Epithelial cell of esophagus (primary cell): ENCODE data around the gene SLC39A2.
"Not testable (repeated sequence)": the region's sequence is repeated elsewhere in the genome, so short reads cannot be mapped to it uniquely, and the experiment has no call there.

ENCODE experiments used
- DNase-seq: peaks from one replicate; pipeline ENCODE4 v3.0.0; 2010; ENCODE audit warnings: low read depth
- H3K4me3 ChIP-seq: 2 replicates; pipeline ENCODE4 v1.5.1; 2011; ENCODE audit warnings: mild to moderate bottlenecking, low read length, control low read depth
- CTCF ChIP-seq: IDR thresholded peaks from 2 replicates; pipeline ENCODE4 v1.5.1; 2011; ENCODE audit warnings: low read depth, mild to moderate bottlenecking, low read length, control low read depth, inconsistent platforms; ENCODE audit not compliant: insufficient read depth; ENCODE audit errors: missing control alignments

SLC39A2 gene, protein sequence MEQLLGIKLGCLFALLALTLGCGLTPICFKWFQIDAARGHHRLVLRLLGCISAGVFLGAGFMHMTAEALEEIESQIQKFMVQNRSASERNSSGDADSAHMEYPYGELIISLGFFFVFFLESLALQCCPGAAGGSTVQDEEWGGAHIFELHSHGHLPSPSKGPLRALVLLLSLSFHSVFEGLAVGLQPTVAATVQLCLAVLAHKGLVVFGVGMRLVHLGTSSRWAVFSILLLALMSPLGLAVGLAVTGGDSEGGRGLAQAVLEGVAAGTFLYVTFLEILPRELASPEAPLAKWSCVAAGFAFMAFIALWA

GRCh38 chr14:20998674-20999366 lies at the start of gene SLC39A2:
Gene SLC39A2 (plus strand): TSS chr14:20999293. CDS start chr14:20999447, 154 bp downstream.
- DNase-seq: peak; percentile 95
- peak within 1 kb of the TSS; percentile 11 for H3K4me3 ChIP-seq
- no peak for TF ChIP-seq CTCF

DNA sequence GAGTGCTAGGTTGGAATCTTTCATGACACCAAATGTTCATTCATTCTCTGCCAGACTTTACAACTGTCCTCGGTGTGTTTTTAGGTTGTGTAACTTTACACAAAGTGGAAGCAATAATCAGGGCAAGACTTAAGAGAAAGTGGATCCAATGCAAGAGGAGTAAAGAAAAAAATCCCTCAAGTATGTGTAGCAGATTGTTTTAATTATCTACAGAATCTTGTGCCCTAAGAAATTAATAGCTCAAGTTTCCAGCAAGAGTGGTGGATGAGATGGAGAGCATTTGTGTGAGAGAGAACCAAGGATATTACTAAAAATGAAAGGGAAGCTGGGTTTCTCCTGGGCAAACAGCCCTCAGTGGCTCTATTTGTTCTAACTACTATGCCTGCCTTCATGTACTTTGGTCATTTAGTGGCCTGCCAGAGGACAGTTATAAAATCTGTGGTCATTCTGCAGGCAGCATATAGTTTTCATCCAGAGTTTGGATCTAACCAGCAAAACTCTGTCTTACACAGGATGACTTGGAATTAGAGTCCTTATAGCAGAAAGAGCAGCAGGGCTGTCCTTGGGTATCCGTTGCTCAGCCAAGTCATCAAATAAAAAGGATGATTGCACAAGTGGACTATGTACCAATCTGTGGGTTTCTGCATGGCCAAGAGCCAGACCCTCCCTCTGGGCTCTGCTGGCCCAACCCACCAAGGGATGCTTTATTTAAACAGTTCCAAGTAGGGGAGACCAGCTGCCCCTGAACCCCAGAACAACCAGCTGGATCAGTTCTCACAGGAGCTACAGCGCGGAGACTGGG lies 44.2 kb upstream of the SLC39A2 start, which contains the start of gene RNASE2:
Gene RNASE2 (plus strand): TSS at position 752 of the 802 bp plus-strand sequence. CDS start 285 bp downstream, outside the sequence.
- not testable (repeated sequence) for H3K4me3 ChIP-seq, DNase-seq

DNA sequence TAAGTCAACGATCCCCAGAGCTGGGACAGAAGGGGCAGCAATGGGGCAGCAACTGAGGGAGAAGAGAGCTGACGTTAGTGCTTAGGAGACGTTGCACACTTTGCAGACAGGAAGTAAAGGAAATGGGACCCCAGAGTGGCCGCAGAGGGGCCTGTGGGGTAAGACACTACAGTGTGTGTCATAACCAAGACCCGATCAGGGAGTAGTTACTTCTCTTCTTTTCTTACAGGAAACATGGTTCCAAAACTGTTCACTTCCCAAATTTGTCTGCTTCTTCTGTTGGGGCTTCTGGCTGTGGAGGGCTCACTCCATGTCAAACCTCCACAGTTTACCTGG lies 43.6 kb upstream of the SLC39A2 start:
- DNase-seq, H3K4me3 ChIP-seq: not testable (repeated sequence)

GRCh38 chr14:20956376-20956976 lies 42.6 kb upstream of the SLC39A2 start:
- no peak overlapping the region for H3K4me3 ChIP-seq
- DNase-seq: no peak
- no peak for TF ChIP-seq CTCF

- DNase-seq: not testable (repeated sequence)
Measured at GRCh38 chr14:20958946-20959345, 40.1 kb upstream of the SLC39A2 start.

GRCh38 chr14:20969336-20969735 lies 29.8 kb upstream of the SLC39A2 start:
- H3K4me3 ChIP-seq: no peak overlapping the region
- TF ChIP-seq CTCF: no peak
- DNase-seq: peak; percentile 84

More at GRCh38 chr14:20958946-20959345, 40.1 kb upstream of the SLC39A2 start:
- H3K4me3 ChIP-seq: not testable (repeated sequence)

DNA sequence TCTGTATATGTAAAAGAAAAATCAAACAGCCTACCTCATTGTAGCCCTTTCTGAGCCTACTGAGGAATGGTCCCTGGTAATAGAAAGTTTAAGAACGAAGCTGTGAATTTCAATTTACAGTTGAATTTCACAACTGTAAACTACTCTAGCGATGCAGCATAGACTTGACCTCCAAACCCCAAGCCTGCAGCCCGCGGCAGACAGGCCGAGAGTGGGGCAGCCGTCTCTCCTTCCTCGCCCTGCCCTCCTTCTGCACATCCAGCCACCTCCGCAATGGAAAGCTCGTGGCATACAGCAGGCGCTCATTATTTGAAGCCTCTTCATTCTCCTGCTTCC lies 28.5 kb upstream of the SLC39A2 start:
- DNase-seq: no peak
- TF ChIP-seq CTCF: no peak
- peak overlapping the region; percentile 65 for H3K4me3 ChIP-seq

GRCh38 chr14:20970983-20971704 lies 27.9 kb upstream of the SLC39A2 start:
- TF ChIP-seq CTCF: peak; percentile 89
- peak; percentile 84 for DNase-seq
- H3K4me3 ChIP-seq: peak overlapping the region; percentile 65
